IPS DF 6.9 (cell line): ENCODE data around the gene NUBPL.
"Not testable (repeated sequence)": the region's sequence is repeated elsewhere in the genome, so short reads cannot be mapped to it uniquely, and the experiment has no call there.

Source experiments
- DNase-seq: peaks from one replicate; pipeline ENCODE4 v3.0.0-alpha.2; 2013; ENCODE audit warnings: low read depth, low spot score
- H3K27ac ChIP-seq: one replicate; pipeline ENCODE4 v1.5.1; 2013; ENCODE audit warnings: low read length, control low read depth
- H3K27me3 ChIP-seq: 2 replicates; pipeline ENCODE4 v1.6.1; 2013; ENCODE audit warnings: mild to moderate bottlenecking, low read length; ENCODE audit not compliant: control insufficient read depth, insufficient read depth
- H3K36me3 ChIP-seq: 2 replicates; pipeline ENCODE4 v1.6.1; 2013; ENCODE audit warnings: low read length; ENCODE audit not compliant: control insufficient read depth, insufficient read depth
- H3K4me1 ChIP-seq: 2 replicates; pipeline ENCODE4 v1.6.1; 2013; ENCODE audit warnings: low read length; ENCODE audit not compliant: control insufficient read depth, insufficient read depth
- H3K4me3 ChIP-seq: 2 replicates; pipeline ENCODE4 v1.5.1; 2013; ENCODE audit warnings: mild to moderate bottlenecking, low read length
- H3K9me3 ChIP-seq: 2 replicates; pipeline ENCODE4 v1.6.1; 2013; ENCODE audit warnings: low read length, inconsistent platforms; ENCODE audit not compliant: control insufficient read depth, insufficient read depth
- WGBS: extraction: QIAGEN DNeasy Blood & Tissue Kit; methylation state at CpG from one replicate; pipeline ENCODE4 v1.1.7; 2013; ENCODE audit warnings: mixed read lengths, missing lambda C conversion rate; ENCODE audit not compliant: insufficient read length, insufficient coverage; 5-methylcytosine and 5-hydroxymethylcytosine counted together

The NUBPL gene

DNA sequence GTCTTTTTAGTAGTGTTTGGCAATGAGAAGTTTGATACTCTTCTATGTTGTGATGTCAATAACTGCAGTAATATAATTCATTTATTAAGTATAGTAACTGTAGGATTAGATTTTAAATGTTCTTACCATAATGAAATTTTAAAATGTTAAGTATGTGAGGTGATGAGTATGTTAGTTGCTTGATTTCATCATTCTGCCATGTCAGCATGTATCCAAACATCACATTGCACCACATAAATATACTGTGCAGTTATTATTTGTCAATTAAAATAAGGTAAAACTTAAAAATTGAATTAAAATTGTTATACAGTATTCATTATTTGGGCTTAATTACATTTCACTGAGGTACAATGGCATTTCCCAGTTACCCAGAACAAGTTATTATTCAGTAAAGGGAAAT, 138.6 kb downstream of the NUBPL start:
- H3K4me1 ChIP-seq: no peaks in the 10 kb centered on the region
- no peaks in the 10 kb centered on the region; the same call in 1 of the 2 replicates for H3K9me3 ChIP-seq
- DNase-seq: no peak
- H3K27ac ChIP-seq: no peak overlapping the region
- H3K27me3 ChIP-seq: no peaks in the 10 kb centered on the region
- no peaks in the 10 kb centered on the region for H3K36me3 ChIP-seq
- no peak overlapping the region for H3K4me3 ChIP-seq

DNA sequence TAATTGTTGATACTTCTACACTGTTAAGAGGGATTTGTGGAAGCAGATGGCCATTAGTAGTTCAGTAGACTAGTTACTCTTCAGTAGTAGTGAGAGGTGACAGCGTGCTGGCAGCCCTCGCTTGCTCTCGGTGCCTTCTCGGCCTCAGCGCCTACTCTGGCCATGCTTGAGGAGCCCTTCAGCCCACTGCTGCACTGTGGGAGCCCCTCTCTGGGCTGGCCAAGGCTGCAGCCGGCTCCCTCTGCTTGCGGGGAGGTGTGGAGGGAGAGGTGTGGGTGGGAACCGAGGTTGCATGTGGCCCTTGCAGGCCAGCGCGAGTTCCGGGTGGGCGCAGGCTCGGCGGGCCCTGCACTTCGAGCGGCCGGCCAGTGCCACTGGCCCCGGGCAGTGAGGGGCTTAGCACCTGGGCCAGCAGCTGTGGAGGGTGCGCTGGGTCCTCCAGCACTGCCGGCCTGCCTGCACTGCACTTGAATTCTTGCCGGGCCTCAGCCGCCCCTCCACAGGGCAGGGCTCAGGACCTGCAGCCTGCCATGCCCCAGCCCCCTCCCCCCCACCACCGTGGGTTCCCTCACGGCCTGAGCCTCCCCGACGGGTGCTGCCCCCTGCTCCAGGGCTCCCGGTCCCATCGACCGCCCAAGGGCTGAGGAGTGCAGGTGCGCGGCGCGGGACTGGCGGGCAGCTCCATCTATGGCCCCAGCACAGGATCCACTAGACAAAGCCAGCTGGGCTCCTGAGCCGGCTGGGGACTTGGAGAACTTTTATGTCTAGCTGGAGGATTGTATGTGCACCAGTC, 139.3 kb downstream of the NUBPL start:
- DNase-seq: no peak
- WGBS: no CpG with 5 or more reads among the region's 35 CpGs

DNA sequence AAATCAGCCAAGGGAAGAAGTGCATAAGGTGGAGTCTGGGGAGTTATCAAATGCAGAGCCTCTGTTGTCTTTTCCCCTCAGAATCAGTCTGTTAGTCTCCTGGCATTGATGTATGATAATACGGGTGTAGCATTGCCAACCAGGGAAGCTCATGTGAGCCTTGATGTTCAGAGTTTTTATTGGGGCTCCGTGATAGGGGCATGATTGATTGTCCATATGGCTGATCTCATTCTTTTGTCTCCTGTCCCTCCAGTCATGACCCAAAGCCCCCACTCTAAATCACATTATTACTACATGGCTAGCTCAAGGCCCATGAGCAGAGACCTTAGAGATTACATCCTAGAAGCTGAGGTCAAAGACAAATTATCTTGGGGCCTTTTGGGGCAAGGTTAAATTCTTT, 140.9 kb downstream of the NUBPL start:
- no peak for DNase-seq
- H3K4me3 ChIP-seq: no peak overlapping the region
- H3K36me3 ChIP-seq: no peaks in the 10 kb centered on the region
- H3K27me3 ChIP-seq: no peaks in the 10 kb centered on the region
- H3K4me1 ChIP-seq: no peaks in the 10 kb centered on the region
- no CpG with 5 or more reads among the region's 2 CpGs for WGBS
- no peak overlapping the region for H3K27ac ChIP-seq
- no peaks in the 10 kb centered on the region; the same call in 1 of the 2 replicates for H3K9me3 ChIP-seq

More for the DNA sequence above, 139.3 kb downstream of the NUBPL start:
- Histone ChIP-seq H3K9me3 (no peaks in the 10 kb centered on the region; the same call in 1 of the 2 replicates), H3K27ac (no peak overlapping the region), H3K27me3 (no peaks in the 10 kb centered on the region), H3K36me3 (no peaks in the 10 kb centered on the region), H3K4me1 (no peaks in the 10 kb centered on the region), H3K4me3 (no peak overlapping the region)

DNA sequence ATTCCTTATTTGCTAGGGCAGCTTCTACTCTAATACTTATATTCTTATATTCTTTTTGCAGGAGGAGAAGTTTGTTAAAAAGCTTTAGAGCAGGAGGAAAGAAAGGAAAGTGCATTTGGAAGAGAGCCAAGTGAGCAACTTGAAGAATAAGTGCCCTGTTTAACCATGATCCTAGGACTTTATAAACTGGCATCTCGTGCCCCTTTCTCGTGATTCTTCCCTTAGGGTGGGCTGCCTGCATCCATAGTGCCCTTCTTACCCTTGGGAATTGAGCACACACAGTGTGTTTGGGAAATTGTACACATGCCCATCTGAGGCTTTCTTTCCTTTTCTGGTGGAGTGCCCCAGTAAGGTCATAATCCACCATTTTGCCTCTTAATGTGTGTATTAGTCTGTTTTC, 141.9 kb downstream of the NUBPL start:
- Histone ChIP-seq H3K27me3 (no peaks in the 10 kb centered on the region), H3K9me3 (no peaks in the 10 kb centered on the region; the same call in 1 of the 2 replicates), H3K36me3 (no peaks in the 10 kb centered on the region), H3K27ac (no peak overlapping the region), H3K4me1 (no peaks in the 10 kb centered on the region), H3K4me3 (no peak overlapping the region)
- no peak for DNase-seq
- no CpG with 5 or more reads among the region's 2 CpGs for WGBS

DNA sequence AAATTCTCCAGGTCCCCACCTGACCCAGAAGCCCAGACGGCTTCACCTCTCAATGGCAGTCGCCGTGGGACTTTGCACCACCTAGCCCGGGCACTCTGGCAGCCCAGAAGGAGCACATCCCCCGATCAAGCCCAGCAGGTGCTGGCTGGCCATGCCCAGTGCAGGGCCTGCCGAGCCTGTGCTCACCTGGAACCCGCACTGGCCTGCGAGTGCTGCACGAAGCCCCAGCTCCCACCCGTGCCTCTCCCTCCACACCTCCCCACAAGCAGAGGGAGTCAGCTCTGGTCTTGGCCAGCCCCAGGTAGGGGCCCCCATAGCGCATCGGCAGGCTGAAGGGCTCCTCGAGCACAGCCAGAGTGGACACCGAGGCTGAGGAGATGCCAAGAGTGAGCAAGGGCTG, 144.5 kb downstream of the NUBPL start:
- no peaks in the 10 kb centered on the region for H3K4me1 ChIP-seq
- H3K27ac ChIP-seq: no peak overlapping the region
- no peaks in the 10 kb centered on the region; the same call in 1 of the 2 replicates for H3K9me3 ChIP-seq
- no peaks in the 10 kb centered on the region for H3K36me3 ChIP-seq
- DNase-seq: no peak
- no peak overlapping the region for H3K4me3 ChIP-seq
- H3K27me3 ChIP-seq: no peaks in the 10 kb centered on the region
- WGBS: no CpG with 5 or more reads among the region's 14 CpGs

DNA sequence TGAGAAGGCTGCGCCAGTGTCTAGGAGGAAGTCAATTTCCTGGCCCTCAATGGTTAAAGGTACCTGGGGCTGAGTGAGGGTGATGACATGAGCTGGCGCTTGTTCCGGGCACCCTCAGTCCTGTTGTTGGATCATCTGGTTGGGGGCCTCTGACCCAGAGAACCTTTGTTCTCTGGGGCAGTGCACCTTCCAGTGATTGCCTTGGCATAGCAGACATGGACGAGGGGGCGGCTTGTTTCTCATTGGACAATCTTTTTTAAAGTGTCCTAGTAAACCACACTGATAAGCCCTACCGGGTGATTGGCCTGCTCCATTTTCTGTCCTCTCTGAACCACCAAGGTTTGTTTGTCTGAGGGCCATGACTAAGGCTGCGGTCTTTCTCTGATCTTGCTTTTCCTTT, 147.5 kb downstream of the NUBPL start:
- not testable (repeated sequence) for H3K36me3 ChIP-seq, DNase-seq, H3K27me3 ChIP-seq, H3K4me1 ChIP-seq, H3K4me3 ChIP-seq, H3K27ac ChIP-seq, H3K9me3 ChIP-seq
- WGBS: no CpG with 5 or more reads among the region's 7 CpGs

DNA sequence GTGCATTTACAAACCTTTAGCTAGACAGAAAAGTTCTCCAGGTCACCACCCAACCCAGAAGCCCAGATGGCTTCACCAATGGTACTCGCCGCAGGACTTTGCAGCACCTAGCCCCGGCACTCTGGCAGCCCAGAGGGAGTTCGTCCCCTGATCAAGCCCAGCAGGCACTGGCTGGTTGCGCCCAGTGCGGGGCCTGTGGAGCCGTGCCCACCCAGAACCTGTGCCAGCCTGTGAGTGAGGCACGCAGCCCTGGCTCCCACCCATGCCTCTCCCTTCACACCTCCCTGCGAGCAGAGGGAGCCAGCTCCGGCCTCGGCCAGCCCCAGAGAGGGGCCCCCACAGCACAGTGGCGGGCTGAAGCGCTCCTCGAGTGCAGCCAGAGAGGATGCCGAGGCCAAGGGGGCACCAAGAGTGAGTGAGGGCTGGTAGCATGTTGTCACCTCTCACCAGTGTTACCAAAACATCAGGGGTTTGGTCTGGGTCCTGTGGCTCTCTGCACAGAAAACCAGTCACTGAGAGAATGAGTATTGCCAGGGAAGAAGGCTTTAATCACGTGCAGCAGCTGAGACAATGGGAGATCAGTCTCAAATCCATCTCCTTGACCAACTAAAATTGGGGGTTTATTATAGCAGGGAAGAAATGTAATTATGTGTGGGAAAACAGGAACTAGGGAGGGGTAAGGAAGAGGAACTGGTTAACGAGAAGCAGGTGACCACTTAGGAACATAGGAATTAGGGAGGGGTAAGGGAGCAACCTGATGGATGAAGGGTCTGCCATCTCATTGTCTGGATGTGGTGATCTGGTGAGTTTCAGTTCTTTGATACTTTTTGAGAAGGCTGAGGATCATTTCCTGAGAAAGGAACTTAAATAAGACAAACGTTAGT, 151.3 kb downstream of the NUBPL start:
- no peaks in the 10 kb centered on the region for H3K27me3 ChIP-seq
- no peaks in the 10 kb centered on the region for H3K36me3 ChIP-seq
- no peaks in the 10 kb centered on the region for H3K9me3 ChIP-seq
- DNase-seq: no peak
- no CpG with 5 or more reads among the region's 18 CpGs for WGBS
- H3K4me3 ChIP-seq: no peak overlapping the region
- H3K27ac ChIP-seq: no peak overlapping the region
- no peaks in the 10 kb centered on the region for H3K4me1 ChIP-seq

DNA sequence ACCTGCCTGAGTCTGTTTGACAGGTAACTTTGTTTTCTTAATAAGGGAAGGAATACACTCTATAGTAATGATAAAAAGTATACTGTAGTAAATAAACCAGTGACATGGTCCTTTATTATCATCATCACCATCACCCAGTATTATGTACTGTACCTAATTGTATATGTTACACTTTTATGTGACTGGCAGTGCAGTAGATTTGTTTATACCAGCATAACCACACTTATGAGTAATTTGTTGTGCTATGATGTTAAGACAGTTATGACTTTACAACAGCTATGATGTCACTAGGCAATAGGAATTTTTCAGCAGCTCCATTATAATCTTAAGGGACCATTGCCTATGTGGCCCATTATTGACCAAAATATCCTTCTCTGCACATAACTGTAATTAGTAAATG, 155.0 kb downstream of the NUBPL start:
- H3K36me3 ChIP-seq: no peaks in the 10 kb centered on the region
- no peaks in the 10 kb centered on the region for H3K4me1 ChIP-seq
- no peaks in the 10 kb centered on the region for H3K27me3 ChIP-seq
- DNase-seq: no peak
- H3K27ac ChIP-seq: no peak overlapping the region
- H3K9me3 ChIP-seq: no peaks in the 10 kb centered on the region
- no peak overlapping the region for H3K4me3 ChIP-seq

DNA sequence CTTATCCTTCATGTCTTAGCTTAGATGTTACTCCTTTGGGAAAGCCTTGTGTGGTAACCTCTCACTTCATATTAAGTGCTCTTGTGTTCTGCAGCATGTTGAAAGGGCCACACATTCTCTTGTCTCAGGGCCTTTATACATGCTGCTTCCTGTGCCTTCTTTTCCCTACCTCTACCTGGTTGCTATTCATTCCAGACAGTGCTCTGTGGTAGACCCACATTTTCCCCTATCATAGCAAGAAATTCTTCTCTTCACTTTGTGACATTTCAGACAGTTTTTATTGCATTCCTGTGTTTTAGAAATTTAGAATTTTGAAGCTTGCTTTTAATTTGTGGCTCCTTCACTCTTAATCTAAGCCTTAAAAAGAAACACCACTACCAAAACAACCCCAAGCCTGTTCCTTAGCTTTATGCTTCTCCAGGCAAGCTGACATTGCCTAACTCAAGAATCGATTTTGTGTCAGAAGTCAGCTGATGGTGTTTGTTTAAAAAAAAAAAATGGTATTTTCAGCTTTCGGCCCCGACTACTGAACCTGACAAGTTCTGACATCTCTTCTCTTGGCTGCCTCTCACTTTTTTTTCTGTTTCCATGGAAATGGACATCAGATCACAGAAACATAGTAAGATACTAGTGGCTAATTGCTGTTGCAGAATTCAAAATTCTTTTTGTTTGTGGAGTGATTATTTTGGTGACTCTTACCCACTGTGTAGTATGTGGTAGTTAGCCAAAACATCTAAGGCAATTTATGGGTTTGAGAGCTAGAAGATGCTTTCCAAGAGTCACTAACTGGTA, 156.3 kb downstream of the NUBPL start:
- H3K27ac ChIP-seq: no peak overlapping the region
- no CpG with 5 or more reads among the region's 3 CpGs for WGBS

DNA sequence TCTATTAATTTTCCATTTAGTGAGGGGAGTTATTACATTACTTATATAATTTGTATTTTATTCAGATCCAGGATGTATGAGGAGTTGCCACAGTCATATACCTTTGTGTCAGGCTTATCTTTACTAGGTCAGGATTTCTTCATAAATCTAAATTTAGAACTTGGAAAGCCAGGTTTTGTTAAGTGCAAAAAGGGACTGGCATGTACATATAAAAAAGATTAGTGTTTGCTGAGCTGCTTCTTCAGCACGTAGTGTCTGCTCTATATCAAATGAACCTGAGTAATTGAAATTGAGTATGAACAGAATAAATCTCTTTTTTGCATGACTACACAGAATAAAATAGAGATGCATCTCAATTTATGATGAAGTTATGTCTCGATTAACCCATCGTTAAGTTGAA, 157.4 kb downstream of the NUBPL start:
- Histone ChIP-seq H3K4me1 (no peaks in the 10 kb centered on the region), H3K27ac (no peak overlapping the region), H3K4me3 (no peak overlapping the region), H3K9me3 (no peaks in the 10 kb centered on the region), H3K27me3 (no peaks in the 10 kb centered on the region), H3K36me3 (no peaks in the 10 kb centered on the region)
- no peak for DNase-seq
- WGBS: no CpG with 5 or more reads among the region's 3 CpGs

More for the DNA sequence above, 156.3 kb downstream of the NUBPL start:
- no peak for DNase-seq
- Histone ChIP-seq H3K4me3 (no peak overlapping the region), H3K4me1 (no peaks in the 10 kb centered on the region), H3K36me3 (no peaks in the 10 kb centered on the region), H3K9me3 (no peaks in the 10 kb centered on the region), H3K27me3 (no peaks in the 10 kb centered on the region)
